PC-3 (cell line): ENCODE data around the gene C1QTNF6. TPM values are rescaled to one million over a fixed set of nuclear protein-coding genes. Genes with fewer than 3 reads are reported as not detected.

Experiments used
- ATAC-seq: fragments of 200-7000 bp; cut with Tn5 transposase; 2 replicates; pipeline ENCODE4 v1.9.1; 2020; ENCODE audit warnings: mild to moderate bottlenecking, moderate library complexity
- BruUV-seq: library from RNA; stranded (reverse); fragments of 400-500 nt; replicated peaks from 2 replicates; lab custom pipeline; 2021; lab: Mats Ljungman, UMichigan
- CTCF ChIA-PET: fragments of 300-600 bp; sonication (Branson Sonifier 250); formaldehyde crosslinking; loops from one replicate; lab custom pipeline; 2022; ENCODE audit warnings: antibody characterized with exemption; lab: Charles Lee
- POLR2A ChIA-PET: fragments of 300-600 bp; sonication (Branson Sonifier 250); formaldehyde crosslinking; loops from one replicate; lab custom pipeline; 2022; ENCODE audit warnings: antibody characterized with exemption; ENCODE audit not compliant: unreplicated experiment; lab: Charles Lee
- DNase-seq: peaks from one replicate; pipeline ENCODE4 v3.0.0-alpha.2; 2015
- H2AFZ ChIP-seq: fragments of 300-600 bp; sonication (generic); 2 replicates; pipeline ENCODE4 v1.6.0; 2016; ENCODE audit warnings: antibody characterized with exemption, low read length
- H3F3A ChIP-seq: fragments of 300-600 bp; sonication (generic); one replicate; pipeline ENCODE4 v1.6.0; 2017; ENCODE audit warnings: antibody characterized with exemption, low read length, control low read depth, mild to moderate bottlenecking; ENCODE audit not compliant: unreplicated experiment
- H3K27ac ChIP-seq: fragments of 300-600 bp; sonication (generic); 2 replicates; pipeline ENCODE4 v1.5.1; 2016; ENCODE audit warnings: mild to moderate bottlenecking, low read length
- H3K27me3 ChIP-seq: fragments of 300-600 bp; sonication (generic); 2 replicates; pipeline ENCODE4 v1.6.1; 2016; ENCODE audit warnings: low read length, mixed read lengths
- H3K36me3 ChIP-seq: fragments of 300-600 bp; sonication (generic); 2 replicates; pipeline ENCODE4 v1.6.1; 2016; ENCODE audit warnings: low read depth, mixed run types, low read length, mixed read lengths
- H3K4me1 ChIP-seq: fragments of 300-600 bp; sonication (generic); 2 replicates; pipeline ENCODE4 v1.5.1; 2016; ENCODE audit warnings: low read length; ENCODE audit not compliant: insufficient read depth
- H3K4me2 ChIP-seq: fragments of 300-600 bp; sonication (generic); 2 replicates; pipeline ENCODE4 v1.6.0; 2016; ENCODE audit warnings: low read length
- H3K4me3 ChIP-seq: fragments of 300-600 bp; sonication (generic); 2 replicates; pipeline ENCODE4 v1.5.1; 2016; ENCODE audit warnings: mild to moderate bottlenecking, low read length, mixed read lengths
- H3K79me2 ChIP-seq: fragments of 300-600 bp; sonication (generic); 2 replicates; pipeline ENCODE4 v1.6.1; 2017; ENCODE audit warnings: low read length, mixed read lengths
- H3K9ac ChIP-seq: fragments of 300-600 bp; sonication (generic); 2 replicates; pipeline ENCODE4 v1.6.0; 2016; ENCODE audit warnings: mild to moderate bottlenecking, low read length
- H3K9me2 ChIP-seq: fragments of 300-600 bp; sonication (generic); replicated peaks from 2 replicates; pipeline ENCODE4 v1.6.1; 2016; ENCODE audit warnings: mixed run types, low read length, mixed read lengths
- H3K9me3 ChIP-seq: fragments of 300-600 bp; sonication (generic); 2 replicates; pipeline ENCODE4 v1.6.1; 2016; ENCODE audit warnings: low read length, mixed read lengths
- H4K20me1 ChIP-seq: fragments of 300-600 bp; sonication (generic); 2 replicates; pipeline ENCODE4 v1.6.1; 2016; ENCODE audit warnings: low read length, mixed read lengths
- CTCF ChIP-seq: fragments of 300-600 bp; sonication (generic); conservative IDR thresholded peaks from 2 replicates; pipeline ENCODE4 v1.5.1; 2017; ENCODE audit warnings: antibody characterized with exemption, low read depth, mild to moderate bottlenecking, low read length
- EZH2 ChIP-seq: fragments of 300-600 bp; sonication (generic); IDR thresholded peaks from one replicate; pipeline ENCODE4 v1.6.1; 2017; ENCODE audit warnings: antibody characterized with exemption, mild to moderate bottlenecking, low read length; ENCODE audit not compliant: unreplicated experiment
- EZH2phosphoT487 ChIP-seq: fragments of 300-600 bp; sonication (generic); IDR thresholded peaks from 2 replicates; pipeline ENCODE4 v1.6.1; 2018; ENCODE audit warnings: mild to moderate bottlenecking, antibody characterized with exemption, low read length, borderline replicate concordance
- intact Hi-C: fragments of 100-400 bp; cut with micrococcal nuclease; formaldehyde crosslinking; loops from 2 replicates; pipeline ENCODE4 v1.9.0; 2023
- total RNA-seq: library from RNA; depleted of rRNA; stranded (reverse); fragments of >200 nt; gene quantifications from 2 replicates; pipeline ENCODE4 v1.2.3, GENCODE V29; 2014

C1QTNF6 gene
- total RNA-seq, 1 experiment from 2014 or later = 3.8 TPM

GRCh38 chr22:37176464-37177061 is 11.5 kb downstream of the C1QTNF6 start:
- H3K4me1 ChIP-seq = no peaks in the 10 kb centered on the region; the same call in 1 of the 2 replicates
- DNase-seq = no peak
- H4K20me1 ChIP-seq = no peaks in the 10 kb centered on the region
- H3K9me3 ChIP-seq = no peaks in the 10 kb centered on the region
- H3K36me3 ChIP-seq = no peaks in the 10 kb centered on the region
- H3F3A ChIP-seq = no peaks in the 10 kb centered on the region
- no peaks in the 10 kb centered on the region for H3K79me2 ChIP-seq
- intact Hi-C loops = no loop called here
- H3K4me3 ChIP-seq = no peak overlapping the region
- H3K4me2 ChIP-seq = no peak overlapping the region
- no peaks in the 10 kb centered on the region for H3K9me2 ChIP-seq
- CTCF ChIA-PET = no interaction called here
- no peak overlapping the region for H3K27ac ChIP-seq
- H3K27me3 ChIP-seq = no peaks in the 10 kb centered on the region
- POLR2A ChIA-PET = no interaction called here
- no peak; the same call in 1 of the 2 replicates for ATAC-seq
- no peak overlapping the region for H2AFZ ChIP-seq
- H3K9ac ChIP-seq = no peak overlapping the region
- TF ChIP-seq EZH2phosphoT487 (no peak), EZH2 (no peak), CTCF (no peak)
- BruUV-seq = no TSS peak

GRCh38 chr22:37175414-37176281 is 12.4 kb downstream of the C1QTNF6 start:
- H3F3A ChIP-seq = no peaks in the 10 kb centered on the region
- H3K9me3 ChIP-seq = no peaks in the 10 kb centered on the region
- POLR2A ChIA-PET = no interaction called here
- no peaks in the 10 kb centered on the region for H3K79me2 ChIP-seq
- H3K4me2 ChIP-seq = no peak overlapping the region
- no peak overlapping the region for H3K9ac ChIP-seq
- H3K4me1 ChIP-seq = no peaks in the 10 kb centered on the region; the same call in 1 of the 2 replicates
- CTCF ChIA-PET = no interaction called here
- no peak overlapping the region for H2AFZ ChIP-seq
- H3K36me3 ChIP-seq = no peaks in the 10 kb centered on the region
- no peaks in the 10 kb centered on the region for H3K27me3 ChIP-seq
- no peak overlapping the region for H3K27ac ChIP-seq
- no peak for ATAC-seq
- no peak overlapping the region for H3K4me3 ChIP-seq
- TF ChIP-seq EZH2 (no peak), EZH2phosphoT487 (no peak), CTCF (no peak)
- intact Hi-C loops = no loop called here
- BruUV-seq = no TSS peak
- H4K20me1 ChIP-seq = no peaks in the 10 kb centered on the region
- DNase-seq = no peak
- H3K9me2 ChIP-seq = no peaks in the 10 kb centered on the region

- ChIA-PET CTCF (no interaction called here), POLR2A (no interaction called here)
- BruUV-seq = no TSS peak
- no peaks in the 10 kb centered on the region for H3K36me3 ChIP-seq
- TF ChIP-seq EZH2 (no peak), EZH2phosphoT487 (no peak), CTCF (no peak)
- H3K9me3 ChIP-seq = no peaks in the 10 kb centered on the region
- H3K4me2 ChIP-seq = no peak overlapping the region
- H2AFZ ChIP-seq = no peak overlapping the region
- H3K4me1 ChIP-seq = no peaks in the 10 kb centered on the region; the same call in 1 of the 2 replicates
- H3K27me3 ChIP-seq = no peaks in the 10 kb centered on the region
- H3K79me2 ChIP-seq = no peaks in the 10 kb centered on the region
- DNase-seq (no peak), ATAC-seq (no peak)
- no peak overlapping the region for H3K4me3 ChIP-seq
- no peak overlapping the region for H3K9ac ChIP-seq
- no peak overlapping the region for H3K27ac ChIP-seq
- no peaks in the 10 kb centered on the region for H4K20me1 ChIP-seq
- no peaks in the 10 kb centered on the region for H3F3A ChIP-seq
- intact Hi-C loops = no loop called here
- H3K9me2 ChIP-seq = no peaks in the 10 kb centered on the region
Measured at GRCh38 chr22:37174964-37175363, 13.1 kb downstream of the C1QTNF6 start.
